ENCODE data around the gene ADSS2. TPM values are rescaled to one million over a fixed set of nuclear protein-coding genes. Genes with fewer than 3 reads are reported as not detected.

The ADSS2 gene
- total RNA-seq, 1 donor from 2014 or later = 74.5 TPM

GRCh38 chr1:244406337-244406736 lies 45.4 kb downstream of the ADSS2 start:
- Mint-ChIP-seq H3K36me3 (ENCODE audit: low read depth) (peaks cover 63% of the 10 kb centered on the region), H3K27ac (no peak overlapping the region), H3K27me3 (ENCODE audit: insufficient read depth) (no peaks in the 10 kb centered on the region), H3K4me1 (ENCODE audit: low read depth) (peaks cover 14% of the 10 kb centered on the region), H3K9me3 (peaks cover 18% of the 10 kb centered on the region), H3K4me3 (no peak overlapping the region)
- no peak for DNase-seq (ENCODE audit: low spot score)
- intact Hi-C loops (cut with micrococcal nuclease) = no loop called here

- intact Hi-C loops (cut with micrococcal nuclease) = no loop called here
- Mint-ChIP-seq H3K27me3 (ENCODE audit: insufficient read depth) (no peaks in the 10 kb centered on the region), H3K9me3 (peaks cover 23% of the 10 kb centered on the region), H3K4me3 (no peak overlapping the region), H3K4me1 (ENCODE audit: low read depth) (peaks cover 14% of the 10 kb centered on the region), H3K36me3 (ENCODE audit: low read depth) (peaks cover 64% of the 10 kb centered on the region), H3K27ac (no peak overlapping the region)
- DNase-seq (ENCODE audit: low spot score) = no peak
These were observed 45.9 kb downstream of the ADSS2 start for GRCh38 chr1:244405856-244406255.

GRCh38 chr1:244403431-244403830 lies 48.3 kb downstream of the ADSS2 start:
- DNase-seq (ENCODE audit: low spot score) = no peak
- Mint-ChIP-seq H3K27ac (no peak overlapping the region), H3K27me3 (ENCODE audit: insufficient read depth) (no peaks in the 10 kb centered on the region), H3K9me3 (peaks cover 29% of the 10 kb centered on the region), H3K4me1 (ENCODE audit: low read depth) (peaks cover 6% of the 10 kb centered on the region), H3K4me3 (no peak overlapping the region), H3K36me3 (ENCODE audit: low read depth) (peaks cover 57% of the 10 kb centered on the region)
- intact Hi-C loops (cut with micrococcal nuclease) = no loop called here

DNA sequence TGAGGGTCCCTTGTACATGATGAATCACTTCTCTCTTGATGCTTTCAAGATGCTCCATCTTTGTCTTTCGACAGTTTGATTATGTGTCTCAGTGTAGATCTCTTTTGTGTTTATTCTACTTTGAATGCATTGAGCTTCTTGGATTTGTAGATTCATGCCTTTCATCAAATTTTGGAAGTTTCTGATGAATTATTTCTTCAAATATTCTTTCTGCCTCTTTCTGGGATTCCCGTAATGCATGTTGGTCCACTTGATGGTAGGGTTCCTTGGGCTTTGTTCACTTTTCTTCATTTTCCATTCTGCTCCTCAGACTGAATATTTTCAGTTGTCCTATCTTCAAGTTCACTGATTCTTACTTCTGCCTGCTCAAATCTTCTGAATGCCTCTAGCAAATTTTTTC lies 50.7 kb downstream of the ADSS2 start:
- intact Hi-C loops (cut with micrococcal nuclease) = no loop called here
- DNase-seq (ENCODE audit: low spot score) = no peak
- H3K27ac Mint-ChIP-seq = no peak overlapping the region
- H3K4me3 Mint-ChIP-seq = no peak overlapping the region
- peaks cover 20% of the 10 kb centered on the region for H3K4me1 Mint-ChIP-seq (ENCODE audit: low read depth)
- H3K9me3 Mint-ChIP-seq = peaks cover 29% of the 10 kb centered on the region
- no peaks in the 10 kb centered on the region for H3K27me3 Mint-ChIP-seq (ENCODE audit: insufficient read depth)
- H3K36me3 Mint-ChIP-seq (ENCODE audit: low read depth) = peaks cover 47% of the 10 kb centered on the region

DNA sequence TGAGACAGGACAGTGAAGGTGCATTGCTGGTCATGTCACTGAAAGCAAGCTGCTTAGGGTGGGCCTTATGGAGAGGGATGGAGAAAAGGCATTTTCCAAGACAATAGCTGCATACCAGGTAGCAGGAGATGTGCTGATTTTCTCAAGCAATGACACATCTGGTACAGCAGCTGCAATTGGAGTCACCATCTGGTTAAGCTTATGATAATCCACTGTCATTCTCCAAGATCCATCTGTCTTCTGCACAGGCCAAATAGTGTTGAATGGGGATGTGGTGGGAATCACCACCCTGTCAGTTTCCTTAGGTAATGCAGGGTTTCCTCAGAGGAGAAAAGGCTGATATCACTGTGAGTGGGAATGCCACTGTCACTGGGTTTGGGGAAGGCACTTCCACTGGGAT lies 54.6 kb downstream of the ADSS2 start:
- intact Hi-C loops (cut with micrococcal nuclease) = no loop called here
- Mint-ChIP-seq H3K4me1 (ENCODE audit: low read depth) (peaks cover 17% of the 10 kb centered on the region), H3K4me3 (no peak overlapping the region), H3K27ac (no peak overlapping the region), H3K9me3 (peaks cover 17% of the 10 kb centered on the region), H3K27me3 (ENCODE audit: insufficient read depth) (no peaks in the 10 kb centered on the region), H3K36me3 (ENCODE audit: low read depth) (peaks cover 25% of the 10 kb centered on the region)
- no peak for DNase-seq (ENCODE audit: low spot score)

DNA sequence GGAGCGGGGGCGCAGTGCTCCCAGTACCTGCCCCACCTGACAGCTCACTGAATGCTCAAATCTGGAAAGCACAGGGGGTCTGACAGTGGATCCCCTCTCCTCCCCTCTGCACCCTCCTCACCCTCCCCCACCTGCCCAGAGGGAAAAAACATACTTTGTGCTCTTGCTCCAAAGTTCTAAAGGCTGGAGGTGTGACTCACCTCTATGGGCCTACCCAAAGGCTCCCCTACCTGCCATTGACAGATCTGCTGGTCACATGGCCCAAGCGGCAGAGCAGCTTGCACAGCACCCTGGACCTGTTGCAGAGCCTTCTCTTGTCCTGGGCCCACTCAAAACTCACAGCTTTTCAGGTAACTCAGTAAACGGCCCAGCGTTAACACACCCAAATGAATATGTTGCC lies 55.7 kb downstream of the ADSS2 start:
- no peak for DNase-seq (ENCODE audit: low spot score)
- H3K27ac Mint-ChIP-seq = no peak overlapping the region

GRCh38 chr1:244394826-244395765 lies 56.6 kb downstream of the ADSS2 start:
- peaks cover 2% of the 10 kb centered on the region for H3K9me3 Mint-ChIP-seq
- peaks cover 9% of the 10 kb centered on the region for H3K36me3 Mint-ChIP-seq (ENCODE audit: low read depth)
- no peak overlapping the region for H3K4me3 Mint-ChIP-seq
- peaks cover 17% of the 10 kb centered on the region for H3K4me1 Mint-ChIP-seq (ENCODE audit: low read depth)
- intact Hi-C loops (cut with micrococcal nuclease) = no loop called here
- DNase-seq (ENCODE audit: low spot score) = no peak
- H3K27ac Mint-ChIP-seq = no peak overlapping the region
- H3K27me3 Mint-ChIP-seq (ENCODE audit: insufficient read depth) = no peaks in the 10 kb centered on the region

More for the DNA sequence above, 55.7 kb downstream of the ADSS2 start:
- Mint-ChIP-seq H3K9me3 (peaks cover 7% of the 10 kb centered on the region), H3K4me3 (no peak overlapping the region), H3K27me3 (ENCODE audit: insufficient read depth) (no peaks in the 10 kb centered on the region), H3K4me1 (ENCODE audit: low read depth) (peaks cover 17% of the 10 kb centered on the region), H3K36me3 (ENCODE audit: low read depth) (peaks cover 13% of the 10 kb centered on the region)
- intact Hi-C loops (cut with micrococcal nuclease) = no loop called here

DNA sequence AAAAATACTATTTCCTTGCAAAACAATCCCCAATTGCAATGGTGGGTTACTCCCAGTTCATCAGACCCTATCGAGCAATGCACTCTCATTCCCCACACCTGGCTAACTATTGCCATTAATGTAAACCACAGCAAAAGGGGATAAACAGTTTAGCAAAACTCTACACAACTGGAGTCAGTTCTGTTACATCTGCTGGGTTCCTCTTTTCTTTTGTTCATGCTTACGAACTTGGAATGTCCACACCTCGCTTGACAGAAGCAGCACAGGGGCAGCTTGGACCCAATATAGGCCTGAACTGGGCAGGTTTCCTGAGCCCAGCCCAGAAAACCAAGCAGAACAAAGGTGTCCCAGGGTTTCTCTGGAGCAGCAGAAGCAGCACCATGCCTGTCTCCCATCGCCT lies 57.4 kb downstream of the ADSS2 start:
- no peak overlapping the region for H3K27ac Mint-ChIP-seq
- no peak overlapping the region for H3K4me3 Mint-ChIP-seq
- intact Hi-C loops (cut with micrococcal nuclease) = no loop called here
- no peak for DNase-seq (ENCODE audit: low spot score)
- peaks cover 17% of the 10 kb centered on the region for H3K4me1 Mint-ChIP-seq (ENCODE audit: low read depth)
- no peaks in the 10 kb centered on the region for H3K27me3 Mint-ChIP-seq (ENCODE audit: insufficient read depth)
- H3K36me3 Mint-ChIP-seq (ENCODE audit: low read depth) = peaks cover 7% of the 10 kb centered on the region
- peaks cover 2% of the 10 kb centered on the region for H3K9me3 Mint-ChIP-seq

DNA sequence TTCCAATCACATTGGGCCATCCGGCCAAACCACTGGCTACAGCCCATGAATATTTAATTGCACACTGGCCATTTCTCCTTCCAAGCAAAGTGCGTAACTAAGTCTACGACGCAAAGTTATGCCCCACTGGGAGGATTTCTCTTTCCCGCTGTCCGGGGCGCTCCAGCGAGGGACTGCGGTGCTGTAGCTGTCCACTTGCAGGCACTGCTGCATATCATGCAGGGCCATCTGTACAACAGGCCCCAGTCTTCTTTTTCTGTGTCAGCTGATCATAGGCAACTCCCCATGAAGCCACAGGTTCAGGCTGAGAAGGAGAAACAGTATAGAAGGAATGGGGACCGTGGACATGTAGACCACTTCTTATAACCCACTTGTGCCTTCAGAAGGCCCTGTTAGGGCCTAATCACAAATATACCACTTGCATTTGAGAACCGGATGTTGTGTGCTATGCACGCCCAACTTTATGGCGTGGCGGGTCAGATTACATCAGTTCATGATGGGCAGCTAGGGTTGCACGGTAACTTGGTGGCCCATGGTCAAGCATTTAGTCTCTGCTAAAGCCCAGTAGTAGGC lies 58.0 kb downstream of the ADSS2 start:
- Mint-ChIP-seq H3K4me1 (ENCODE audit: low read depth) (peaks cover 17% of the 10 kb centered on the region), H3K4me3 (no peak overlapping the region), H3K27me3 (ENCODE audit: insufficient read depth) (no peaks in the 10 kb centered on the region), H3K27ac (no peak overlapping the region), H3K9me3 (no peaks in the 10 kb centered on the region), H3K36me3 (ENCODE audit: low read depth) (peaks cover 4% of the 10 kb centered on the region)
- intact Hi-C loops (cut with micrococcal nuclease) = no loop called here
- no peak for DNase-seq (ENCODE audit: low spot score)

DNA sequence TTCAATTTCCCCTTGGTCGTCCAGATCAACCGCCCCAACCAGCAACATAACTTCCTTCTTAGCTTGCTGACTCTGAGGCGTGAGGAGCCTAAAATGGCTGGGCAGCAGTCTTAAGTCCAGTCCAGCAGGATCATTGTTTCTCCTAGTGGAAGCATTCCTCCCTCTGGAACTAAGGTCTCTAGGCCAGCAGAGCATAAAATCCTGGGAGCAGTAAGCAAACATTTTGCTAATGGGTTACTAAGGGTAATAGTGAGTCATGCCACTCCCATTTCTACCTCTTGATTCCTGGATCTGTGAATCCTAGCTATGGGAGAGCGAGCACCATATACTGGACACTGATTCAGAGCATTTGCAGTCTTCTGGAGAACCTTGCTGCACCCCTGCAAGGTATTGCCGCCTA lies 59.9 kb downstream of the ADSS2 start:
- H3K4me3 Mint-ChIP-seq = no peak overlapping the region
- H3K27me3 Mint-ChIP-seq (ENCODE audit: insufficient read depth) = no peaks in the 10 kb centered on the region
- no peak for DNase-seq (ENCODE audit: low spot score)
- intact Hi-C loops (cut with micrococcal nuclease) = no loop called here
- H3K36me3 Mint-ChIP-seq (ENCODE audit: low read depth) = peaks cover 2% of the 10 kb centered on the region
- no peaks in the 10 kb centered on the region for H3K9me3 Mint-ChIP-seq
- peaks cover 11% of the 10 kb centered on the region for H3K4me1 Mint-ChIP-seq (ENCODE audit: low read depth)
- H3K27ac Mint-ChIP-seq = no peak overlapping the region

GRCh38 chr1:244388961-244389360 lies 62.7 kb downstream of the ADSS2 start:
- Mint-ChIP-seq H3K4me1 (ENCODE audit: low read depth) (no peaks in the 10 kb centered on the region), H3K27me3 (ENCODE audit: insufficient read depth) (no peaks in the 10 kb centered on the region), H3K4me3 (no peak overlapping the region), H3K9me3 (no peaks in the 10 kb centered on the region), H3K27ac (no peak overlapping the region), H3K36me3 (ENCODE audit: low read depth) (no peaks in the 10 kb centered on the region)
- intact Hi-C loops (cut with micrococcal nuclease) = no loop called here
- DNase-seq (ENCODE audit: low spot score) = no peak

DNA sequence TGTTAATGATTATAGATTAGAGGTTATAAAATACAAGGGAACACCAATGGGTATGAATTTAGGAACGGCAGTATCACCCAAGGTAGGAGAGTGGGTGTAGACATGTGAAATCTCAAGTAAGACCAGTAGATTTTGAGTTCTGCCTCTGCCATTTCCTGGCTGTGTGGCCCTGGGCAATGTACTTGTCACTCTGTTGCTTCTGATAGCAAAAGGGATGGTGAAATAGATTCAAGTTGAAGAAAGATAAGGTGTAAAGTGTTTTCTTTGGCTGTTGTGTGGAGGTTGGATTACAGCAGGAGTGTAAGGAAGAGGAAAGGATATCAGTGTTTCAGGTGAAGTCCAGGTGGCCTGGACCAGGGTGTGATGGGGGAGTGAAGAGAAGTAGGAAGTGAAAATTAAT lies 64.3 kb downstream of the ADSS2 start:
- Mint-ChIP-seq H3K27me3 (ENCODE audit: insufficient read depth) (no peaks in the 10 kb centered on the region), H3K4me3 (no peak overlapping the region), H3K9me3 (no peaks in the 10 kb centered on the region), H3K36me3 (ENCODE audit: low read depth) (no peaks in the 10 kb centered on the region), H3K4me1 (ENCODE audit: low read depth) (no peaks in the 10 kb centered on the region), H3K27ac (no peak overlapping the region)
- DNase-seq (ENCODE audit: low spot score) = no peak
- intact Hi-C loops (cut with micrococcal nuclease) = no loop called here

GRCh38 chr1:244386595-244386994 lies 65.1 kb downstream of the ADSS2 start:
- no peaks in the 10 kb centered on the region for H3K9me3 Mint-ChIP-seq
- H3K27me3 Mint-ChIP-seq (ENCODE audit: insufficient read depth) = no peaks in the 10 kb centered on the region
- no peaks in the 10 kb centered on the region for H3K4me1 Mint-ChIP-seq (ENCODE audit: low read depth)
- H3K36me3 Mint-ChIP-seq (ENCODE audit: low read depth) = no peaks in the 10 kb centered on the region
- intact Hi-C loops (cut with micrococcal nuclease) = no loop called here
- no peak overlapping the region for H3K4me3 Mint-ChIP-seq
- DNase-seq (ENCODE audit: low spot score) = no peak
- H3K27ac Mint-ChIP-seq = no peak overlapping the region
